ENCODE data around the gene PBX1. TPM values are rescaled to one million over a fixed set of nuclear protein-coding genes. Genes with fewer than 3 reads are reported as not detected.

The PBX1 gene
- polyA plus RNA-seq, 1 donor (not counting 4 experiments of a cell fraction or from before 2014, with no cell fraction given), result 2.2 TPM

DNA sequence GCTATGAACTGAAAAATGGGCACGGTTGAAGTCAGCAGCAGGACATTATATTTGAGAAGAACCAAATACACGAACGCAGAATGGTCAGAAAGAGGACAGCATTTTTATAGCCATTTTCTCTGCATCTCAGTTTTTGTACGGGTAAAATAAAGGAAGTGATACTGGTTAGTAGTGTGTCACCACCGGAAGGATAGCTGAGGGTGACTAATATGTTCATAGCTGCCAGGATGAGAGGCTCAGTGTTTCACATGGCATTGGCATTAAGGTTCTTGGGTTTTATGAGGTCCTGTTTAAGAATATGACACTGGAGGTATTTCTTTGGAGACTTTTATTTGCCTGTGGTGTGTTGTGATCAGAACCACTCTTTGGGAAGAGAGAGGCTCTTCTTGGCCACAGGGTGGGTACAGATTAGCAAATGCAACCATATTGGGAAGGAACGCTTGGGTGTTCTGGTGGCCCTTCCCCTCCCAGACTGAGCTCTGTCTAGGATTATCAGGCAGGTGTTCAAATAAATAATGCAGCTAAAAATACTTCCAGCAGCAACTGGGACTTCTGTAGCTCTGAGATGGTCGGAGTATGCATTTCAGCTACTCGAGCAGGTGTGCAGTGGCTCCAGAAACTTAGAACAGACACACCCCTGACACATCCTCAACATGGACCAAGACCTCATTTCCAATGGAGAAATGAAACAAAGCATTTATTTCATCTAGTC is 158.2 kb downstream of the PBX1 start:
- FAIRE-seq (no peak), DNase-seq (ENCODE audit: low read depth, low spot score) (no peak)
- Histone ChIP-seq H2AFZ (ENCODE audit: control insufficient read depth, low read length) (no peak overlapping the region), H3K9me3 (ENCODE audit: control insufficient read depth, low read depth, low read length) (no peaks in the 10 kb centered on the region), H3K4me1 (ENCODE audit: control insufficient read depth, extremely low read depth, insufficient read depth, low read length) (peaks cover 11% of the 10 kb centered on the region), H3K9ac (ENCODE audit: control insufficient read depth, extremely low read depth, insufficient read depth, low read length) (no peak overlapping the region), H3K27me3 (ENCODE audit: control insufficient read depth, extremely low read depth, insufficient read depth, low read length) (no peaks in the 10 kb centered on the region), H3K4me2 (ENCODE audit: control insufficient read depth, extremely low read depth, insufficient read depth, low read depth, low read length) (no peak overlapping the region), H4K20me1 (ENCODE audit: control insufficient read depth, extremely low read depth, insufficient read depth, low read length) (no peaks in the 10 kb centered on the region), H3K27ac (ENCODE audit: control insufficient read depth, insufficient read depth, low read length) (no peak overlapping the region), H3K79me2 (ENCODE audit: control insufficient read depth, insufficient read depth, low read length) (no peaks in the 10 kb centered on the region), H3K9me1 (ENCODE audit: control insufficient read depth, extremely low read depth, insufficient read depth, low read length) (no peaks in the 10 kb centered on the region), H3K4me3 (ENCODE audit: control insufficient read depth in 2 of 3, extremely low read depth in 1 of 3, insufficient read depth in 2 of 3, low read depth in 1 of 3, low read length in 3 of 3) (no peak overlapping the region), H3K36me3 (ENCODE audit: control insufficient read depth in 2 of 2, extremely low read depth in 1 of 2, insufficient read depth in 2 of 2, low read length in 2 of 2) (no peaks in the 10 kb centered on the region)
- dilution Hi-C loops (cut with MboI; ENCODE audit: extremely low pct_ligation_motif_present, low sequenced_read_pairs), result no loop called here
- TF ChIP-seq, protein P1, sequence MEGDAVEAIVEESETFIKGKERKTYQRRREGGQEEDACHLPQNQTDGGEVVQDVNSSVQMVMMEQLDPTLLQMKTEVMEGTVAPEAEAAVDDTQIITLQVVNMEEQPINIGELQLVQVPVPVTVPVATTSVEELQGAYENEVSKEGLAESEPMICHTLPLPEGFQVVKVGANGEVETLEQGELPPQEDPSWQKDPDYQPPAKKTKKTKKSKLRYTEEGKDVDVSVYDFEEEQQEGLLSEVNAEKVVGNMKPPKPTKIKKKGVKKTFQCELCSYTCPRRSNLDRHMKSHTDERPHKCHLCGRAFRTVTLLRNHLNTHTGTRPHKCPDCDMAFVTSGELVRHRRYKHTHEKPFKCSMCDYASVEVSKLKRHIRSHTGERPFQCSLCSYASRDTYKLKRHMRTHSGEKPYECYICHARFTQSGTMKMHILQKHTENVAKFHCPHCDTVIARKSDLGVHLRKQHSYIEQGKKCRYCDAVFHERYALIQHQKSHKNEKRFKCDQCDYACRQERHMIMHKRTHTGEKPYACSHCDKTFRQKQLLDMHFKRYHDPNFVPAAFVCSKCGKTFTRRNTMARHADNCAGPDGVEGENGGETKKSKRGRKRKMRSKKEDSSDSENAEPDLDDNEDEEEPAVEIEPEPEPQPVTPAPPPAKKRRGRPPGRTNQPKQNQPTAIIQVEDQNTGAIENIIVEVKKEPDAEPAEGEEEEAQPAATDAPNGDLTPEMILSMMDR (optimal IDR thresholded peaks at IDR 0.05 in 1 of 3, IDR thresholded peaks at IDR 0.05 in 1 of 3, conservative IDR thresholded peaks at IDR 0.05 in 1 of 3; ENCODE audit: extremely low read depth in 1 of 3, insufficient read depth in 2 of 3, low read length in 3 of 3), result no peak
- no peak for TF ChIP-seq EZH2 (IDR thresholded peaks at IDR 0.05; ENCODE audit: low read length)

DNA sequence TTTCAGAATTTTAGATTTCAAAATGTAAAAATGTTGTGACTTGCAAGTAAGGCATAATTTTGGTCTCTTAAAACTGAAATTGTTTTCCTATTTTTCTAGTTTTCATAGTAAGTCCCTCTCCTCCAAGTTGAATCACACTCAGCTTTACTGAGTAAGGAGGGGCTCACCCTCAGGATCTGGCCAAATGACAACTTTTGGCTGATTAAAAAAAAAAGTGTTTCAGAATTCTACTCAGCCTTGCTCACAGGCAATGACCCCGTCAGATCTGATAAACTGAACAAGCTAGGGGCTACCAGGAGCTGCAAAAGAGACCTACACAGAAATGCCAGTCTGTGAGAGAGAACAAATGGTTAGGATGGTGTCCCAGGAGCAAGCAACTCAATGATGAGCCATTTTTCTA is 159.8 kb downstream of the PBX1 start:
- Histone ChIP-seq H3K4me2 (ENCODE audit: control insufficient read depth, extremely low read depth, insufficient read depth, low read depth, low read length) (no peak overlapping the region), H3K4me3 (ENCODE audit: control insufficient read depth in 2 of 3, extremely low read depth in 1 of 3, insufficient read depth in 2 of 3, low read depth in 1 of 3, low read length in 3 of 3) (no peak overlapping the region), H3K27ac (ENCODE audit: control insufficient read depth, insufficient read depth, low read length) (no peak overlapping the region), H2AFZ (ENCODE audit: control insufficient read depth, low read length) (no peak overlapping the region), H3K36me3 (ENCODE audit: control insufficient read depth in 2 of 2, extremely low read depth in 1 of 2, insufficient read depth in 2 of 2, low read length in 2 of 2) (no peaks in the 10 kb centered on the region), H3K79me2 (ENCODE audit: control insufficient read depth, insufficient read depth, low read length) (no peaks in the 10 kb centered on the region), H3K9ac (ENCODE audit: control insufficient read depth, extremely low read depth, insufficient read depth, low read length) (no peak overlapping the region), H3K9me1 (ENCODE audit: control insufficient read depth, extremely low read depth, insufficient read depth, low read length) (no peaks in the 10 kb centered on the region), H3K4me1 (ENCODE audit: control insufficient read depth, extremely low read depth, insufficient read depth, low read length) (peaks cover 6% of the 10 kb centered on the region), H3K27me3 (ENCODE audit: control insufficient read depth, extremely low read depth, insufficient read depth, low read length) (no peaks in the 10 kb centered on the region), H3K9me3 (ENCODE audit: control insufficient read depth, low read depth, low read length) (no peaks in the 10 kb centered on the region), H4K20me1 (ENCODE audit: control insufficient read depth, extremely low read depth, insufficient read depth, low read length) (no peaks in the 10 kb centered on the region)
- DNase-seq (ENCODE audit: low read depth, low spot score) (no peak), FAIRE-seq (no peak)
- dilution Hi-C loops (cut with MboI; ENCODE audit: extremely low pct_ligation_motif_present, low sequenced_read_pairs), result no loop called here
- TF ChIP-seq, protein P1 (optimal IDR thresholded peaks at IDR 0.05 in 1 of 3, IDR thresholded peaks at IDR 0.05 in 1 of 3, conservative IDR thresholded peaks at IDR 0.05 in 1 of 3; ENCODE audit: extremely low read depth in 1 of 3, insufficient read depth in 2 of 3, low read length in 3 of 3), result no peak
- TF ChIP-seq EZH2 (IDR thresholded peaks at IDR 0.05; ENCODE audit: low read length), result no peak
